ENCODE results near the gene NTF4.

The NTF4 gene

GRCh38 chr19:49011194-49011593 is 53.4 kb downstream of the NTF4 start:
- no peak for DNase-seq (ENCODE audit: low read depth)
- TF ChIP-seq MYC (IDR thresholded peaks at IDR 0.05; ENCODE audit: low read depth, low read length), result no peak
- TF ChIP-seq MAX (IDR thresholded peaks at IDR 0.05; ENCODE audit: low read depth, low read length), result no peak
- TF ChIP-seq CTCF (IDR thresholded peaks at IDR 0.05; ENCODE audit: low read depth, low read length), result no peak
- no peak for TF ChIP-seq POLR2A (IDR thresholded peaks at IDR 0.05; ENCODE audit: extremely low read depth, insufficient read length)
- no peak overlapping the region for H3K4me3 ChIP-seq (ENCODE audit: low read depth, low read length)

Data from NB4 (cell line).